GM21528 (cell line): ENCODE measurements around the gene HSH2D.

Experiments
- ATAC-seq: cut with Tn5 transposase; IDR thresholded peaks from one replicate; pipeline ENCODE4 v1.9.1; 2021; ENCODE audit warnings: mild to moderate bottlenecking, moderate library complexity; ENCODE audit not compliant: unreplicated experiment, low FRiP score

Gene HSH2D

DNA sequence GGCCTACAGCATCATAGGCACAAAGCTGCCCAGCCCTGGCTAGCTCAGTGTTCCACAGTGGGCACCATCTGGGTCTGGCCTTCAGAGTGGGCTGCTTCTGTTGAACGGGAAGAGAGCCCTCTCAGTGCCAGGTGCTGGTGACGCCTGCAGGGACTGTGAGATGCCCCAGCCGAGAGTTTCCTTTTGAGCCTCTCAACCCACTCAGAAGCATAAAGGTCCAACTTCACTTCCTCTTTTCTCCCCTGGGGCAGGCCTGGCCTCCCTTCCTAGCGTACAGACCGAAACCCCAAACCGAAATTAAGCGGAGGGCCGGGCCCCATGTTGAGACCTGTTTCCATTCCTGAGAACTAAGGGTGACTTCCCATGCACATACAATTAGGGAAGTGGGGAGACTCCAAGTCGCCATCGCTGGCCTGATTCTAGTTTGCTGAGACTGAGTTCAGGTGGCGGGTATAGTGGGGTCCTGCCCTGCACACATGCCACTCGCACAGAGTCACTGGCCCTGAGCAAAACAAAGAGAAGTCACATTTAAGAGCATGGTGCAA lies 24.9 kb upstream of the HSH2D start:
- ATAC-seq, result peak; percentile 72

DNA sequence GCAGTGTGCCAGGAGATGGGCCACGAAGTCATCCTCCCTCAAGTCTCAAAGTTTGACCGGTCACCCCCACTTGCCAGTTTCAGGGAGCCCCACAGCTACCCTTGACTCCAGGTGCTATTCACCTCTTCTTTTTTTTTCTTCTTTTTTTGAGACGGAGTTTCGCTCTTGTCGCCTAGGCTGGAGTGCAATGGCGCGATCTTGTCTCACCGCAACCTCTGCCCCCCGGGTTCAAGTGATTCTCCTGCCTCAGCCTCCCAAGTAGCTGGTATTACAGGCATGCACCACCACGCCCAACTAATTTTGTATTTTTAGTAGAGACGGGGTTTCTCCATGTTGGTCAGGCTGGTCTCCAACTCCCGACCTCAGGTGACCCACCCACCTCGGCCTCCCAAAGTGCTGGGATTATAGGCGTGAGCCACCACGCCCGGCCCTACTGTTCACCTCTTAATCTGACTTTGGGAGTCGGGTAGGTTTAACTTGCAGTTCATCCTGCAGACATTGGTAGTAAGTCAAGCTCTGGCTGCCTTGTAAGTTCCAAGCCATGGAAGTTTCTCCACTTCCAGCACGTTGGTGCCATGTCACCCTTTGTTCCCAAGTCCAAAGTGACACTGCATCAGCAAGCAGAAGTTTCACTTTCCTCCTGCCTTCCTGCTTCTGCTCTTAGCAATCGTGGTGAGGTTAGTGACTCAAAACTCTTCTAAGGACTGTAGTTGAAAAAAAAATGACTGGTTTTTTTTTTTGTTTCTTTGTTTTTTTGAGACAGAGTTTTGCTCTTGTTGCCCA lies 24.2 kb upstream of the HSH2D start:
- peak; percentile 10 for ATAC-seq

DNA sequence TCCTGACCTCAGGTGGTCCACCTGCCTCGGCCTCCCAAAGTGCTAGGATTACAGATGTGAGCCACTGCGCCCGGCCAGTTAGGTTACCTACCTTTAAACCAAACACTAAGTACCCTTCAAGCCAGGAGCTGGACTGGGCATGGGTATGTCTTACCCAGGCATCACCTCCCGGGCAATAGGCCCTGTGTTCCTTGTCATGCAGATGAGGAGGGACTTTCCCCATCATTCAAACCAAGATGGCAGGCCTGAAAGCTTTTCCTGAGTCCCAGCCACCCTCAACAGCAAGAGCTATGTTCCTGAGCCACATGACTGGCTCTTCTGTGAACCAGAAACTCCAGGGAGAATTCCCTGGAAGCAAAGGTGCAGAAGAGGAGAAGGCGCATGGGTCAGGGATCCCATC lies 22.3 kb upstream of the HSH2D start:
- no peak for ATAC-seq

DNA sequence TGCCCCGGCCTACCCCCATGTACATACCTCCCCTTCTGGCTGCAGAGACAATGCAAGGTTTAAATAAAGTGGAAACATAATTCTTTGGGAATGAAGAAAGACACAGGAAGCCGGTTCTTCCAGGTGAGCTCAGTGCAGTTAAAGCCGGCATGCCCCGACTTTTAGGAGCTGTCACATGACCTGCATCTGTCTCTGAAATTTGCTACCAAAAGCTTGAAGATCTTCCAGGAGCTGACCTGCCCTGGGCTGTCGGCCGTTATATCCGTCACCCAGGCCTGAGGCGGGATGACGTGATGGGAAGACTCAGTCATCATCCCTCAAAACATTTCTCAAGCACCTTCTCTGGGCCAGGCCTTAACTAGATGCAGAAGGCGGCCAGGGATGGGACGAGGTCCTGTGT lies 21.5 kb upstream of the HSH2D start:
- no peak for ATAC-seq

DNA sequence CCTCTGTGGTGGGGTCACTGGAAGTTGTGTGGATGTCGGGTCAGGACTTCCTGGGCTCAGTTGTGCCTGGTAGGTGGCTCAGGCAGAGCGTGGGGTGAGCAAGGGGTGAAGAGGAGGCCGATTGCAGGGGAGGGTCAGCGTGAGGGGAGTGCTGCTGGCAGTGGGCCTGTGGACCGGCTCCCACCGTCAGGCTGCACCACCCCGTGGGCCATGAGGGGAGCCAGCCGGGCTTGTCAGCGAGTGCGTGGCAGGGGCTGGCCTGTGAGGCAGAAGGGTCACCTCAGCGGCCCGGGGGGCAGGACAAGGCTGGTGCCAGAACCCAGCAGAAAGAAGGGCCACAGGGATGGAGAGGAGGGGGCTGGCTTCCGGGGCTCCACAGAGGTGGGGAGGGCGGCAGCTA lies 18.5 kb upstream of the HSH2D start:
- ATAC-seq, result no peak

DNA sequence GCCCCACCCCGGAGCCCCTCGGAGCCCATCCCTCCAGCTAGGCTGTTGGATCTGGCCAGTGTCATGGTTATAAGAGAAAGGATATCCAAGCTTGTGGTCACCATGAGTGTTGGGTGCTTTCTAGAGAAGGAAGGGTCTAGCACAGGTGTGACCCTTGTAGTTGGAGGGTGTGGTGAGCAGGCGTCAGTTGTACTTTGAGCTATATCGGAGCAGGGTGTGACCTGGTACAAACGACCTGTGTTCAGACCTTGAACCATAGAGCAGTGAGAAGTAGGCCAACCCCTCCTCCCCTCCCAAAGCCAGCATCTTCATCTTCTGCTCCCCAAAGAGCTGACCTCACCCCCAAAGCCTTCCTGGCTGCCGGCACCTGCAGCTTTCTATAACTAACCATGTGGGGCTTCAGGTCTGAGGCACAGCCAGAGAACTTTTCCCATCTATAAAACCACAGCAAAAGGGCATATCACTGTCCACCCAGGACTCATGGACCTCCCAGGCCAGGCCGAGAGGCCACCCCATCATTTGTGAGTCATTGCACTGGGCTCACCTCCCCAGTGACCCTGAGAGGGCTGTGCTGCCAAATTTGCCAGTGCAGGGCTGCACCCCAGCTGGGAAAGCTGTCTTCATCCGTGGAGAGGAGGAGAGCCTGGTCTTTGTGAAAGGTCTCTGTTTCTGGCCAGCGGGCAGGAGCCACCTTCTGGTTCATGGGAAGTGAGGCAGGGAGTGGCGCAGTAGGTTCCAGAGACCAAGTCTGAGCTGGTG lies 17.6 kb upstream of the HSH2D start:
- ATAC-seq, result no peak

DNA sequence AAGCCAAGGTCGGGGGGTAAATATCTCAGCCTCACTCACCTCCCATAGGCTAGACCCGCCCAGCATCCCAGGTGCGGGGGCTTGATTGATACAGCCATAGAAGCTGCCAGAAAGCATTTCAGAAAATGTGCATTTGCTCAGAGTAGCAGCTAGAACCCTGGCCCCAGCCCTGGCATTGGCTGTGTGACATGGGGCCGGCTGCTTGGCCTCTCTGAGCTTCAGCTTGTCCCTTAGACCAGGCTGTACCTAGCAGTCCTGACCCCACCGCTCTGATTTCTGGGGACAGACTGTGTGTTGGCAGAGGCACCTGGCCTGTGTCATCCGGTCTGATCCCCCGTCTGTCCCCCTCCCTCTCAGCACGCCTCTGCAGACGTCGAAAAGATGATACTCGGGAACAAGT lies 16.4 kb upstream of the HSH2D start:
- ATAC-seq, result no peak

DNA sequence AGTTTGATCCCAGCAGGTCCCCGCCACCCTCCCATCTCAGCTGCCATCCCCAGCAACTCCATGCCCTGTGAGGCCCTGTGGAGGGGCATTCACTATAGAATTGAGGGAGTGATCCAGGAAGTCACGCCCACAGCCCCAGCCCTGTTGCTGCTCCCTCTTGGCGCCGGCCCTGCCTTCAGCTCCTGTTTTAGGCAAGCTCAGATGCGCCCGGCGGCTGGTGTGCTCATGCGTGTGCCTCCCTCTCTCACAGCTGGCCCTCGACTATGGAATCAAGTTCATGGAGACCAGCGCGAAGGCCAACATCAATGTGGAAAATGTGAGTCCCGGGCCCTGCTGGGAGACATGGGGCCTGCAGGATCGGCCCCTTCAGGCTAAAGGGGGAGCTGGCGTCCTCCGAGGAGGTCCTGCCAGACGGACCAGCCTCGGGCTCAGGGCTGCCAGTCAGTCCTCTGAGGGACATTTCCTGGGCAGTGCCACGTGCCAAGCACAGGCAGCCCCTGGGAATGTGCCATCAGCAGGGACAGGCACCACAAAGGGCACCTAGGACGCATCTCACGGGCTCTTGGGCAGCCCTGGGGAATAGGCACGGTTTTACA lies 15.6 kb upstream of the HSH2D start:
- ATAC-seq, result no peak

DNA sequence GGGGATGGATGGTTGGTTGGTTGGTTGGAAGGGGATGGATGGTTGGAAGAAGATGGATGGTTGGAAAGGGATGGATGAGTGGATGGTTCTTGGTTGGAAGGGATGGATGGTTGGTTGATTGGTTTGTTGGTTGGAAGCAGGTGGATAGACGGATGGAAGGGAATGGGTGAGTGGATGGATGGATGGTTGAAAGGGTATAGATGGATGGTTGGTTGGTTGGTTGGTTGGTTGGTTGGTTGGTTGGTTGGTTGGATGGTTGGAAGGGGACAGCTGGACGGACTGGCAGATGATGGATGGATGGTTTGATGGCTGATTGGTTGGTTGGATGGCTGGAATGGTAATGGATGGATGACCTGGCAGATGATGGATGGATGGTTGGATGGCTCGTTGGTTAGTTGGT lies 11.8 kb upstream of the HSH2D start:
- ATAC-seq, result no peak

DNA sequence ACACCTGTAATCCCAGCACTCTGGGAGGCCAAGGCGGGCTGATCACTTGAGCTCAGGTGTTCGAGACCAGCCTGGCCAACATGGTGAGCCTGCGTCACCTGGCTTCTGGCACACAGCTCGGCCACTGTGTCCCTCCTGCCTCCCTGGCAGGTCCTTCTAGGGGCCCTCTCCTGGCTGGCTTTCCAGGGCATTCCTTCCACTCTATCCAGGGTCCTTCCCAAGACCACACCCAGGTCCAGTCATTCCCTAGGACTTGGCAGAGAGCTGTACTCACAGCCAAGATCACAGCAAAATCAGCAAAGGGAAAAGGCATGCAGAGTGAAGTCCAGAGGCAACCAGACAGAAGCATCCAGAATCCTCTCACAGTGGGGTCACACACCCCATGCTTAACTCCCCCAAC lies 9.7 kb upstream of the HSH2D start:
- no peak for ATAC-seq

DNA sequence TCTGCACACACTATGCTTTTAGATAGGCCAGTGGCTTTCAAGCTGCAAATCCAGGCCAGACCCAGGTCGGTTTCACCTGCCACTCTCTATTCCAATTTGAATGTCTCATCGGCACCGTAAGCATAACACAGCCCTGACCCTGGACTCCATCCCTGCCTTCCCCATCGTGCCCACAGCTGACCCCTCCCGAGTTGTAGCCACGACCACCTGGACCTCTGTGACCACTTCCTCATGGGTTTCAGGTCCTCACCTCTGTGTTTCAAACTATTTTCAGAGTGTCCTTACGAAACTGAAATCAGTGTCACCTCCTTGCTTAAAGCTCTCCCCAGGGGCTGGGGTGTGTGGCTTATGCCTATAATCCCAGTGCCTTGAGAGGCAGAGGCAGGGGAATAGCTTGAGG lies 9.0 kb upstream of the HSH2D start:
- no peak for ATAC-seq

DNA sequence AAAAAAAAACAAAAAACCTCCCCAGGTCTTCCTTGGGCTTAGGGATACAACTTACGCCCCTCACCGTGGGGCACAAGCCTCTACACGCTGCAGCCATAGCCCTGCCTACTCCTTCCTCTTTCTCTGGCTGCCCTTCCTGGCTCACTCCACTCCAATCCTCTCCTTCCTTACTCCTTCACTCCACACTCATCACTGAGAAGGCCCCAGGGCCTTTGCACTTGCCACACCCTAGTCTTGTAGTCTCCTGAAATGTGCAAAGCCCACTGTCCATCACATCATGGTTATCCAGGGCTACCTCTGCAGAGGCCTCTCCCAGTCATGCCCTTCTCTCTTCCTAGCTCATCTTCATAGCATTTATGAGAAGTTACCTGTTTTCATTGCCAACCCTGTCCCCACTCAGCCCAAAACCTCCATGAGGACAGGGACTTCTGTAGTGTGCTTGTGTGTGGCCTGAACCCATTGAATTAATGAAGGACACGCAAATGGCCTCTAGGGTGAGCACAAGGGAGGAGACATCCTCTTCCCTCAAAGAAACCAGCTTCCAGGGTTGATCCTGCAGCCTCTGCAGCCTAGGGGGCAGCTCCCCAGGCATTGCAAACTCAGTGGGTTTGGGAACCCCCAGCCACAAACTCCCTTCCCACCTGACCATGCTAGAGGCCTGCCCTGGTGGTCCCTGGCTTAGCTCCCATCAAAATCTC lies 7.9 kb upstream of the HSH2D start:
- ATAC-seq, result no peak

DNA sequence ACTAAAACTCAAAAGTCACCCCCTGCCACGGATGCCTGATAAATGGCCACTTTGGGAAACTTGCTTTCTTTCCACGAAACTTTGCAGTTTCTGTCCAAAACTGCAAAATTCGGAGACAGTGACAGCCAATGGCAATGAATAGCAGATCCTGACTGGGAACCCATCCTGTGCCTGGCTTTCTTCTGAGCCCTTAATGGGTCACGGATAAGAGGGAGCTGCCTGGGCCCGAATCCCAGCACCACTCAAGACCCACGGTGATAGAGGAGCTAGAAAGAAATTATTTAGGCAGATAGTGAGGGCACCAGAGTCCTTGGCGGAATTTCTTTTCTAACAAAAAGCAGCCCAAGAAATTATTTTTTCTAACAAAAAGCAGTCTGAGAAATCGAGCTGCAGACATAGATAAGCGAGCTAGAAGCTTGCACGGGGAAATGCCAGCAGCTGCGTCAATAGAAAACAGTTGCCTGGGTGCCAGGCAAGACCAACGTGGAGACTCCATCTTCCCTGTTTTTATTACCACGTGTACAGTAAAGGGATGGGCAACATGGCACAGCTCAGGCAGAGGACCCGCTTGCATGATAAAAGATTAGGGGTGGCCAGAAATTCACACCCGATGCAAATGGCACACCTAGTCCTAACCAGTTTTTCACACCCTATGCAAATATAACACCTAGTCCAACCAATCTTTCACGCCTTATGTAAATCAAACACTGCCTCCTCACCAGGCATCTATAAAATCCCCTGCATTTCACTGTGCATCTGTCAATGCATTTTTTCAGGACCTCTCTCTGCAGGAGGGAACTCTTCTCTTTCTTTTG lies 7.1 kb upstream of the HSH2D start:
- ATAC-seq, result no peak

DNA sequence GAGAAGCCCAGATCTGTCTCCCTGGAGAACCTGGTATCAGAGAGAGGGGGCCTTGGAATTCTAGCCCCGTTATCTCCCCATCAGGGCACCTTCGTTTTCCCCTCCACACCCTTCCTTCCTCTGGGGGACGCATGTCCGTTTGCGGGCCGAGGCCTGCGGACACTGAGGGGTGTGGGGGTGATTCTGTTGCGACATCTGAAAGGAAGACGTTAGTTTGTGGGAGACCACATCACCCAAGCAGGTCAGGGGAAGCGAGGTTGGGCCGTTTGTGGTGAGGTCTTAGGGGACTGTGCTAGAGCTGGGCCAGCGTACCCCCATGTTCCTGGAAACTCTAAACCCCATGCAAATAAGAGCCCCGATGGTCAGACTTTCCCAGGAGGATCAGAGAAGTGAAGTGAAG lies 3.7 kb upstream of the HSH2D start:
- ATAC-seq, result no peak

DNA sequence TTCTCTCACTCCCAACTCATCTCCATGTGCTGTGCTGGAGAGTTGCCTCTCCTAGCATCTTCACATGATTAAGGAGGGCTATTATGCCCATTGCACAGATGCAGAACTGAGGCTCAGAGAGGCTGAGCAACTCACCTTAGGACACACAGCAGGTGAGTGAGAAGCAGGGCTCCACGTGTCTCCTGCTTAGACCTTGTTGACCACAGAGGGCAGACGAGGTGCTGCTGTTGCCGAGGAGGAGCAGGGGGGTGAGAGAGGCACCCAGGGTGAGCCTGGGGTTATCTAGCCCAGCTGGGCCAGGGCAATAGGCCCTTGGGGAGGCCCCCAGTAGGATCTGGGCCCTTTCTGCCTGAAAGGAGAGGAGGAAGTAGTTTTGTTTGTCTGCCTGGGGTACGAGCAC lies 2.4 kb upstream of the HSH2D start:
- ATAC-seq, result no peak

DNA sequence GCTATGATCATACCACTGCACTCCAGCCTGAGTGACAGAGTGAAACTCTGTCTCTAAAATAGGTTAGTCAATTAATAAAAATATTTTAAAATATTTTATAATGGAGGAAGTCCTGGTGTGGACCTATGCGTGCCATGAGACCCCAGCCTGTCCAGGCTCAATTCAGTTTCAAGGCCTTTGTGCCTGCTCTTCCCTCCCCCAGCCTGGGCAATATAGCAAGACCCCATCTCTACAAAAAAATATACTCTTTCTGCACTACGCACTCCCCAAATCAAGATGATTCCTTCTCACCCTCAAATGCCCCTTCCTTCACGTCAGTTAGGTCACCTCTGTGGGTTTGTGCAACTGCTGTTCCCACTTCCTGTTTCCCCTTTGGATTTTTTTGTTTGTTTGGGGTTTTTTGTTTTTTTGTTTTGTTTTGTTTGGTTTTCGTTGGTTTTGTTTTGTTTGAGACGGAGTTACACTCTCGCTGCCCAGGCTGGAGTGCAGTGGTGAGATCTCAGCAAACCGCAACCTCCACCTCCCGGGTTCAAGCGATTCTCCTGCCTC lies 1.4 kb upstream of the HSH2D start:
- ATAC-seq, result no peak

DNA sequence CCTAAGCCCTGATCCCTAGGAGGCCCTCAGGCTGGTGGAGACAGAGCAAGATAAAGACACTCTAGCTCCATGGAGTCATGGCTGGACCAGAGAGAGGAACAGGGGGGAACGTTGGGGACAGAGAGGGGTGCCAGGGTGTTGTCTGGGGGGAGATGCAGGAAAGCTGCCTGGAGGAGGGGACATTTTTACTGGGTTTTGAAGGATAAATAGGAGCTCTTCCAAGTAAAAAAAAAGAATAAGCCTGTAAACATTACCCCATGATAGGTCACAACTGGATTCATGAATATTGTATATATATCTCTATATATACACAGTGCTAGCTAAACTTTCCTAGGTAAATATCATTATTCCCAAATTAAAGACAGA lies 714 bp downstream of the HSH2D start:
- ATAC-seq, result no peak

DNA sequence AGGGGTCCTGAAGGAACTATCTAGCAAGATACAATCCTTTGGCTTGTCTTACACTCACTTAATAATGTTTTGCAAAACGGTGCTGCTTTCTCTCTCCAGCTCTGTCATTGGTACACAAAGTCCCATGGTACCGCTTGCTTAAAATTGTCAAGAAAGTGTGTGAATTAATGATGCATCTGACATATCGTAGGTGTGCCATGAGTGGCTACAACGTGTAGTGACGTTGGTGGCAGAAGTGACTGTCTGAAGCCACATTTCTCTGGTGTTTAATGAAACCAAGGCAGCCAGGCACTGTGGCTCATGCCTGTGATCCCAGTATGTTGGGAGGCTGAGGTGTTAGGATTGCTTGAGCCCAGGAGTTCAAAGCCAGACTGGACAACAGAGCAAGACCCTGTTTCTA lies 2.6 kb downstream of the HSH2D start:
- no peak for ATAC-seq

DNA sequence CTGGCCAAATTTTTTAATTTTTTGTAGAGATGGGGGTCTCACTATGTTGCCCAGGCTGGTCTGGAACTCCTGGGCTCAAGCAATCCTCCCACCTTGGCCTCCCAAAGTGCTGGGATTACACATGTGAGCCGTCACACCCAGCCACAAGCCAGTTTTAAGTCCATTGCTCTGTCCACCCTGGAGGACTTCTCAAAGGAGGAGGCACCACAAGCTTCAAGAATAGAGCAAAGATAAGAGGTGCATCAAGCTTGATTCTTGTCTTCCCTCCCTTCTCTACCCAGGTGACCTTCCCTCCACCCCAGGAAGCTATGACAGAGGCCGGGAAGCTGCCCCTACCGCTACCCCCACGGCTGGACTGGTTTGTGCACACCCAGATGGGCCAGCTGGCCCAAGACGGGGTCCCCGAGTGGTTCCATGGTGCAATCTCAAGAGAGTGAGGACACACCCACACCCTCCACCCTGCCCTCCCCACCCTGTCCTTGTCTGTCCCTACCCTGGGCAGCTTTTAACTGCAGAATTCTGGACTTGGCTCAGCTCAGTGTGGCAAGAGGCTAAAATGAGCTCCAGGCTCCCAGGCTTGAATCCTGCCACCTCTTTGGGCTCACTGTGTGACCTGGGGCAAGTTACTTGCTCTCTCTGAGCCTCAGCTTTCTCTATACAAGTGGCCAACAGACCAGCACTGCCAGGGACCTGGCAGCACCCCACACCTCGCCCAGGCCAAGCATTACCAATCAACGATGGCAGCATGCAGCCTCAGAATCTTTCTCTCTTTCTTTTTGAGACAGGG lies 5.2 kb downstream of the HSH2D start:
- ATAC-seq, result no peak
